Suprapubic skin (tissue), 4 donors: ENCODE data around the gene RBP3. TPM values are rescaled to one million over a fixed set of nuclear protein-coding genes. Genes with fewer than 3 reads are reported as not detected.
A peak's percentile ranks its signal among the peaks of the same experiment; 100 is the strongest.

Experiments used
- DNase-seq, 2 donors: peaks; one replicate each; pipeline ENCODE4 v3.0.0-alpha.2; 2019; ENCODE audit warnings: low spot score in 2 of 2
- H3K27ac ChIP-seq: fragments of 200-600 bp; sonication (generic); one replicate; pipeline ENCODE4 v1.5.1; 2019
- H3K27me3 ChIP-seq: fragments of 200-600 bp; sonication (generic); one replicate; pipeline ENCODE4 v1.5.1; 2019
- H3K36me3 ChIP-seq: fragments of 200-600 bp; sonication (generic); one replicate; pipeline ENCODE4 v1.5.1; 2019
- H3K4me1 ChIP-seq: fragments of 200-600 bp; sonication (generic); one replicate; pipeline ENCODE4 v1.5.1; 2019
- H3K4me3 ChIP-seq: fragments of 200-600 bp; sonication (generic); one replicate; pipeline ENCODE4 v1.5.1; 2019; ENCODE audit warnings: mild to moderate bottlenecking
- H3K9me3 ChIP-seq: fragments of 200-600 bp; sonication (generic); one replicate; pipeline ENCODE4 v1.5.1; 2019
- EP300 ChIP-seq: sonication (generic); formaldehyde crosslinking; IDR thresholded peaks from one replicate; pipeline ENCODE4 v1.6.1; 2017; ENCODE audit warnings: antibody characterized with exemption
- POLR2A ChIP-seq, 2 donors: fragments of 450-650 bp; IDR thresholded peaks; one replicate each; pipeline ENCODE4 v1.6.1; 2017; ENCODE audit warnings: antibody characterized with exemption in 2 of 2, mild to moderate bottlenecking in 2 of 2, moderate library complexity in 2 of 2
- POLR2AphosphoS5 ChIP-seq, 3 donors: sonication (generic); formaldehyde crosslinking; IDR thresholded peaks; one replicate each; pipeline ENCODE4 v1.6.1; 2017; ENCODE audit warnings: antibody characterized with exemption in 3 of 3
- WGBS: methylation state at CpG from one replicate; pipeline ENCODE4 v1.1.5; 2018; 5-methylcytosine and 5-hydroxymethylcytosine counted together
- total RNA-seq, 4 donors: library from RNA; depleted of rRNA; stranded (reverse); fragments of >200 nt; gene quantifications; one replicate each; pipeline ENCODE4 v1.1.0, GENCODE V29; 2016
- TF ChIP-seq, protein P1 (sequence below), 2 donors: fragments of 200-600 bp in 1 of 2; fragments of 450-650 bp in 1 of 2; sonication (generic) in 1 of 2; IDR thresholded peaks; one replicate each; pipeline ENCODE4 v1.5.1; 2016 to 2019; ENCODE audit warnings: antibody characterized with exemption in 2 of 2, mild to moderate bottlenecking in 1 of 2, moderate library complexity in 1 of 2

Gene RBP3
- total RNA-seq, 4 donors from 2014 or later, result not detected

DNA sequence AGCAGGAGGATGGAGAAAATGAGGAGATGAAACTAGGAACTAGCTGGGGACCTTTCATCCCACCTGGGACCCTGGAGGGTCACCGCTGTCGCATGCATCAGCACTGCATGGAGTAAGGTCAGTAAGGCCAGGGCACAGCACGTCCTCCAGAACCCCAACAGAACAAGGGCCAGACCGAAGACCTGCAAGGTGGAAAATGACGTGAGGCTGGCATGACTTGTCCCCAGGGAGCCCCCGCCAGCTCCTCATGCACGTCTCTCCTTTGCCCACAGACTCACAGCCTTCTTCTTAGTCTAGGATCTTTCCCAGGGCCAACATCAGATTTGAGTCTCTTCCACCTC is 31.3 kb downstream of the RBP3 start:
- Histone ChIP-seq H3K27me3 (peaks cover 5% of the 10 kb centered on the region), H3K36me3 (no peaks in the 10 kb centered on the region), H3K4me3 (no peak overlapping the region), H3K9me3 (no peaks in the 10 kb centered on the region), H3K27ac (no peak overlapping the region), H3K4me1 (peaks cover 7% of the 10 kb centered on the region)
- WGBS, result 85% methylated on average over 7 of the region's 7 CpGs
- no peak for DNase-seq
- TF ChIP-seq POLR2AphosphoS5 (IDR thresholded peaks at IDR 0.05) (no peak), POLR2A (IDR thresholded peaks at IDR 0.05) (no peak), EP300 (no peak)
- TF ChIP-seq, protein P1, sequence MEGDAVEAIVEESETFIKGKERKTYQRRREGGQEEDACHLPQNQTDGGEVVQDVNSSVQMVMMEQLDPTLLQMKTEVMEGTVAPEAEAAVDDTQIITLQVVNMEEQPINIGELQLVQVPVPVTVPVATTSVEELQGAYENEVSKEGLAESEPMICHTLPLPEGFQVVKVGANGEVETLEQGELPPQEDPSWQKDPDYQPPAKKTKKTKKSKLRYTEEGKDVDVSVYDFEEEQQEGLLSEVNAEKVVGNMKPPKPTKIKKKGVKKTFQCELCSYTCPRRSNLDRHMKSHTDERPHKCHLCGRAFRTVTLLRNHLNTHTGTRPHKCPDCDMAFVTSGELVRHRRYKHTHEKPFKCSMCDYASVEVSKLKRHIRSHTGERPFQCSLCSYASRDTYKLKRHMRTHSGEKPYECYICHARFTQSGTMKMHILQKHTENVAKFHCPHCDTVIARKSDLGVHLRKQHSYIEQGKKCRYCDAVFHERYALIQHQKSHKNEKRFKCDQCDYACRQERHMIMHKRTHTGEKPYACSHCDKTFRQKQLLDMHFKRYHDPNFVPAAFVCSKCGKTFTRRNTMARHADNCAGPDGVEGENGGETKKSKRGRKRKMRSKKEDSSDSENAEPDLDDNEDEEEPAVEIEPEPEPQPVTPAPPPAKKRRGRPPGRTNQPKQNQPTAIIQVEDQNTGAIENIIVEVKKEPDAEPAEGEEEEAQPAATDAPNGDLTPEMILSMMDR (IDR thresholded peaks at IDR 0.05), result no peak

DNA sequence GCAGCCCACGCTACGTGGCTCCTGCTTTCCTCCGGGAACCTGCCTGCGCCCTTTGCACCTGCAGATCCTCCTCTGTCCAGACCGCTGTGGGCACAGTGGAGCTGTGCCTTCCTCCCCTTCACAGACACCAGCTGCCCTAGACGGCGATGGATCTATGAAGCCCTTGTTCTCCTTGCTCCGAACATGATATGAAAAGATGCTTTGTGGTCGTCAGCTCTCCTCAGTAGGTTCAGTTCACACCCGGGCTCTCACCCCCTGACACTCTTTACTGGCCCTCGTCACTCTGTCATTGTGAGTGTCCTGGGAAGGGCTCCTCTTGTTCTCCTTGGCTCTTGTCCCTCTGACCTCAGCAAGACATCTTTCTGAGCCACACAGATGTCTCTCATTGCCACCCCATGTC is 31.7 kb downstream of the RBP3 start:
- no peak overlapping the region for H3K4me3 ChIP-seq
- peak in 1 of 2 donors; percentile 47 for DNase-seq
- no peaks in the 10 kb centered on the region for H3K36me3 ChIP-seq
- peaks cover 7% of the 10 kb centered on the region for H3K4me1 ChIP-seq
- peaks cover 5% of the 10 kb centered on the region for H3K27me3 ChIP-seq
- no peak overlapping the region for H3K27ac ChIP-seq
- TF ChIP-seq, protein P1 (IDR thresholded peaks at IDR 0.05), result no peak
- no peak for TF ChIP-seq POLR2AphosphoS5 (IDR thresholded peaks at IDR 0.05)
- TF ChIP-seq EP300, result no peak
- TF ChIP-seq POLR2A (IDR thresholded peaks at IDR 0.05), result no peak
- no peaks in the 10 kb centered on the region for H3K9me3 ChIP-seq
- WGBS, result 87% methylated on average over 10 of the region's 11 CpGs

DNA sequence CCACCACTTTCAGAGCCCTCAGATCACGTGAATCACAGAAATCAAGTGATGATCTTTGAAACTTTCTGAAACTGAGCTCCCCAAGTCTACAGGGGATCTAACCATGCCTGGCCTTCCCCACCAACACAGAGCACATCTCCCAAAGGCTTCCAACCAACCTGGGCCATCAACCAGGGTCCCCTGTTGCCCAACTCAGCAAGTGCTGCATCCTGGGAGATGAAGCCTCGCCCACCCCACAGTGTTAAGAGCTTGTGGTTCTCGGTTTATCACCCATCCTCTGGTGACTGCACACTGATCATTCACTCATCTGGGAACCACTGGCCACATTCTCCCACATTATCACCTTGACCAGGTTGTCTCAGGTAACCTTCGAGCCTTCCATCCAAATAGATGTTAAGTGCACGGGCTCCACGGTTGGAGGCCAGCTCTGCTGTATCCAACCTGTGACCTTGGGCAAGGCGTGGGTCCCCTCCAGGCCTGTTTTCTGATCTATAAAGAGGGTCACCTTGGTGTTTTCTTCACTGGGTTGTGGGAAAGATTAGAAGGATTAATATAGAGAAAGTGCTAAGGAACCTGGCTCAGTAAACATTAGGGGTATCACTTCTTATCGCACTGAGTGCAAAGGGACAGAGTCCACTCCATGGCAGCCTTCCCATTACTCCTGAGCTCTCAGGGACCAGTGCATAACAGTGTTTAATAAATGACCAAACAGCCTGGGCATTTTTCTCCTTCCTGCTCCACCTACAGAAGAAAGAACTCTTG is 32.4 kb downstream of the RBP3 start:
- no peaks in the 10 kb centered on the region for H3K36me3 ChIP-seq
- WGBS, result 93% methylated on average over 8 of the region's 8 CpGs
- no peak for TF ChIP-seq EP300
- TF ChIP-seq, protein P1 (IDR thresholded peaks at IDR 0.05), result no peak
- TF ChIP-seq POLR2A (IDR thresholded peaks at IDR 0.05), result no peak
- TF ChIP-seq POLR2AphosphoS5 (IDR thresholded peaks at IDR 0.05), result no peak

DNA sequence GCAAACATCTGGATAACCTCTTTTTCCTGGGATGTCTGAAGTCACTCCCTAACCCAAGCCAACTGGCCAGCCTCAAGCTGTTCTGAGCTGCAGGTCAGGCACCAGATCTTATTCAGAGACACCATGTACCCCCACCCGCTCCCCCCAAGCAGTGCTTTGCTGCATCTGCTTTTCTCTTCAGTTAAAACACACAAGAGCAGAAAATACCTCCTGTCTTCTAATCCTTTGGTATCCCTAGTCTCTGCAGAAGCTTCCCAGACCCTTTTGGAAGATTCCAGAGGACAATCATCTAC is 32.9 kb downstream of the RBP3 start:
- Histone ChIP-seq H3K36me3 (no peaks in the 10 kb centered on the region), H3K4me1 (peaks cover 7% of the 10 kb centered on the region), H3K9me3 (no peaks in the 10 kb centered on the region), H3K4me3 (no peak overlapping the region), H3K27me3 (peaks cover 5% of the 10 kb centered on the region), H3K27ac (no peak overlapping the region)
- WGBS, result 82% methylated on average over 1 of the region's 1 CpG
- no peak for TF ChIP-seq POLR2AphosphoS5 (IDR thresholded peaks at IDR 0.05)
- peak in 1 of 2 donors; percentile 12 for DNase-seq

More for the DNA sequence above, 32.4 kb downstream of the RBP3 start:
- peaks cover 7% of the 10 kb centered on the region for H3K4me1 ChIP-seq
- DNase-seq, result peak in 1 of 2 donors; percentile 65
- H3K4me3 ChIP-seq, result no peak overlapping the region
- H3K9me3 ChIP-seq, result no peaks in the 10 kb centered on the region
- no peak overlapping the region for H3K27ac ChIP-seq
- peaks cover 5% of the 10 kb centered on the region for H3K27me3 ChIP-seq

DNA sequence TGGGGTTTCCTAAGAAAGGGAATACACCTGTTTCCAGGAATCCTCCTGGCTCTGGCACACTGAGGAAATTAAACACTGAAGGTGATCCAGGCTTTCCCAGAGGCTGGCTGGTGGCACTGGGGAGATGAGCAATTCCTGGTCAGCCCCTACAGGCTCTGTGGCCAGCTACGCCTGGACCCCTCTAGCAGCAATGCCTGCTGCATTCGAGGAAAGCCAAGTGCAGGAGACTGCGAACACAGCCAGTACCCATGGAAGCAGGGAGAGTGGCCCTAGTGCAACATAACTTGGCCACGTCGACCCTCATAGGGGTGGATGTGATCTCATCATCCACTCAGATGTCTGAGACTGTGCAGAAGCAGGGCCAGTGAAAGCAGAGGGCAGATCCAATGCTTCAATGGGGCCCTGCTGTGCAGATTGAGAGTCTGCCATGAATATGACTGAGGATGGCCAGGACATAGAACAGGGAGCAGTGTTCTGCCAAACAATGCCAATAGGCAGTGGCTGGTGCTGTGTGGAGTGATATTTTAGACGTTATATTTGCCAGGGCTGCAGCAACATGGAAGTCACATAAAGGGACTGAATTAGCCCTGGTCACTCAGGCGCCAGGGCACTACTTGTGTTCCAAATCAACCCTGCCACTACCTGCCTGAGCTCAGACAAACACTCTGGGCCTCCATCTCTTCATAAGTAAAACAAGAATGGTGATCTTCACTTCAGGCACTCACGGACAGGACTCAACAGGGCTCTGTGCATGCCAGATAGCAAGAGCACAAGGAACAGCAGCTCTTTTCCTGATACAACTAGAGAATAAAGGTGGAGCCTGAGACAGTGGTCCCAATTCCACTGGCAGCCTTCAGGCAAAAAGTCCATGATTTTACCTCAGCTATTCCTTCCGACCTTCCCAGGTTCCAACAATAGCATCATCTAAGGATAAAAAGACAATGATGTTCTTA is 33.5 kb downstream of the RBP3 start:
- TF ChIP-seq, protein P1 (IDR thresholded peaks at IDR 0.05), result no peak
- no peak for TF ChIP-seq EP300
- TF ChIP-seq POLR2A (IDR thresholded peaks at IDR 0.05), result no peak
- TF ChIP-seq POLR2AphosphoS5 (IDR thresholded peaks at IDR 0.05), result no peak
- H3K36me3 ChIP-seq, result no peaks in the 10 kb centered on the region
- no peaks in the 10 kb centered on the region for H3K9me3 ChIP-seq
- peaks cover 5% of the 10 kb centered on the region for H3K27me3 ChIP-seq
- no peak for DNase-seq
- H3K4me3 ChIP-seq, result no peak overlapping the region
- H3K4me1 ChIP-seq, result peaks cover 7% of the 10 kb centered on the region
- H3K27ac ChIP-seq, result no peak overlapping the region
- WGBS, result 91% methylated on average over 9 of the region's 9 CpGs
